IMR-90 (cell line): ENCODE results near the gene ANO1. TPM values are rescaled to one million over a fixed set of nuclear protein-coding genes. Genes with fewer than 3 reads are reported as not detected.

Experiments
- ATAC-seq: fragments of 200-7000 bp; cut with Tn5 transposase; 2 replicates; pipeline ENCODE4 v1.9.1; 2020; ENCODE audit warnings: low read depth, mild to moderate bottlenecking, moderate library complexity
- BruUV-seq: library from RNA; stranded (reverse); fragments of 400-500 nt; replicated peaks from 2 replicates; lab custom pipeline; 2021; lab: Mats Ljungman, UMichigan
- CTCF ChIA-PET: fragments of 300-600 bp; formaldehyde crosslinking; extraction: SDS; loops from one replicate; lab custom pipeline; 2021; ENCODE audit warnings: antibody characterized with exemption; lab: Yijun Ruan, JAX
- POLR2A ChIA-PET: fragments of 300-600 bp; sonication (Branson Sonifier 250); formaldehyde crosslinking; loops from one replicate; lab custom pipeline; 2022; ENCODE audit warnings: antibody characterized with exemption; ENCODE audit not compliant: unreplicated experiment; lab: Charles Lee
- DNase-seq: peaks from one replicate; pipeline ENCODE4 v3.0.0; 2013
- H2AFZ ChIP-seq: replicated peaks from 2 replicates; pipeline ENCODE3; 2013; ENCODE audit warnings: low read length, mild to moderate bottlenecking; ENCODE audit not compliant: poor library complexity
- H2AK5ac ChIP-seq: 2 replicates; pipeline ENCODE4 v1.6.1; 2013; ENCODE audit warnings: low read depth, low read length, inconsistent platforms
- H2AK9ac ChIP-seq: replicated peaks from 2 replicates; pipeline ENCODE3; 2013; ENCODE audit warnings: mild to moderate bottlenecking, low read depth, low read length, moderate library complexity; ENCODE audit not compliant: poor library complexity
- H2BK120ac ChIP-seq: 2 replicates; pipeline ENCODE4 v1.6.1; 2013; ENCODE audit warnings: low read depth, low read length, inconsistent platforms
- H2BK15ac ChIP-seq: 3 replicates; pipeline ENCODE4 v1.6.1; 2013; ENCODE audit warnings: low read depth, low read length, inconsistent platforms
- H2BK20ac ChIP-seq: 2 replicates; pipeline ENCODE4 v1.6.1; 2013; ENCODE audit warnings: low read depth, mild to moderate bottlenecking, inconsistent platforms, low read length, moderate library complexity
- H2BK5ac ChIP-seq: 2 replicates; pipeline ENCODE4 v1.6.1; 2013; ENCODE audit warnings: mild to moderate bottlenecking, low read depth, low read length, inconsistent platforms; ENCODE audit not compliant: poor library complexity, severe bottlenecking
- H3K14ac ChIP-seq: replicated peaks from 2 replicates; pipeline ENCODE4 v1.6.1; 2013; ENCODE audit warnings: low read depth, low read length, inconsistent platforms
- H3K18ac ChIP-seq: 2 replicates; pipeline ENCODE4 v1.6.1; 2013; ENCODE audit warnings: low read depth, low read length, control low read depth
- H3K23ac ChIP-seq: 2 replicates; pipeline ENCODE4 v1.6.1; 2013; ENCODE audit warnings: low read depth, low read length, inconsistent platforms
- H3K27ac ChIP-seq: 2 replicates; pipeline ENCODE4 v1.5.1; 2013; ENCODE audit warnings: mild to moderate bottlenecking, control low read depth, low read length; ENCODE audit not compliant: insufficient read depth
- H3K27me3 ChIP-seq: 2 replicates; pipeline ENCODE4 v1.6.1; 2013; ENCODE audit warnings: low read length; ENCODE audit not compliant: control insufficient read depth, insufficient read depth
- H3K36me3 ChIP-seq: 2 replicates; pipeline ENCODE4 v1.6.1; 2013; ENCODE audit warnings: low read length, mixed read lengths; ENCODE audit not compliant: control insufficient read depth, insufficient read depth
- H3K4ac ChIP-seq: 2 replicates; pipeline ENCODE4 v1.6.1; 2013; ENCODE audit warnings: low read depth, low read length, inconsistent platforms
- H3K4me1 ChIP-seq: 2 replicates; pipeline ENCODE4 v1.6.1; 2013; ENCODE audit warnings: low read length, mixed read lengths; ENCODE audit not compliant: control insufficient read depth, insufficient read depth
- H3K4me2 ChIP-seq: 2 replicates; pipeline ENCODE4 v1.6.1; 2013; ENCODE audit warnings: low read depth, mild to moderate bottlenecking, control low read depth, low read length, moderate library complexity
- H3K4me3 ChIP-seq: 2 replicates; pipeline ENCODE4 v1.5.1; 2013; ENCODE audit warnings: low read depth, mild to moderate bottlenecking, control low read depth, low read length, moderate library complexity; ENCODE audit not compliant: insufficient read depth
- H3K56ac ChIP-seq: 2 replicates; pipeline ENCODE4 v1.6.1; 2013; ENCODE audit warnings: low read length, inconsistent platforms; ENCODE audit not compliant: insufficient read depth; ENCODE audit errors: extremely low read depth
- H3K79me1 ChIP-seq, 2 experiments: 2 replicates each; pipeline ENCODE4 v1.6.1; 2013; ENCODE audit warnings: low read length in 2 of 2, inconsistent platforms in 1 of 2, low read depth in 1 of 2
- H3K9ac ChIP-seq: 2 replicates; pipeline ENCODE4 v1.6.1; 2013; ENCODE audit warnings: low read depth, low read length, control low read depth
- H3K9me1 ChIP-seq: 2 replicates; pipeline ENCODE4 v1.6.1; 2013; ENCODE audit warnings: low read length, inconsistent platforms; ENCODE audit not compliant: insufficient read depth
- H3K9me3 ChIP-seq: 2 replicates; pipeline ENCODE4 v1.6.1; 2013; ENCODE audit warnings: low read length; ENCODE audit not compliant: control insufficient read depth, insufficient read depth
- H4K20me1 ChIP-seq: 2 replicates; pipeline ENCODE4 v1.6.1; 2013; ENCODE audit warnings: low read length, inconsistent platforms; ENCODE audit not compliant: insufficient read depth
- H4K5ac ChIP-seq: 2 replicates; pipeline ENCODE4 v1.6.1; 2013; ENCODE audit warnings: mild to moderate bottlenecking, low read depth, low read length, control low read depth
- H4K8ac ChIP-seq, 2 experiments: 2 replicates each; pipeline ENCODE4 v1.6.1; 2013; ENCODE audit warnings: low read depth in 2 of 2, low read length in 2 of 2, control low read depth in 1 of 2, inconsistent platforms in 1 of 2
- H4K91ac ChIP-seq: 2 replicates; pipeline ENCODE4 v1.6.1; 2013; ENCODE audit warnings: low read depth, low read length, inconsistent platforms; ENCODE audit not compliant: insufficient read depth
- BHLHE40 ChIP-seq: fragments of 150-350 bp; IDR thresholded peaks from 2 replicates; pipeline ENCODE4 v1.6.1; 2016; ENCODE audit warnings: mild to moderate bottlenecking, low read depth, low read length
- MXI1 ChIP-seq: IDR thresholded peaks from 2 replicates; pipeline ENCODE4 v1.6.1; 2012; ENCODE audit warnings: low read depth, mild to moderate bottlenecking, low read length, moderate library complexity, borderline replicate concordance
- POLR2A ChIP-seq: IDR thresholded peaks from 2 replicates; pipeline ENCODE4 v1.6.1; 2012; ENCODE audit warnings: mild to moderate bottlenecking, low read depth, low read length
- RCOR1 ChIP-seq: IDR thresholded peaks from 2 replicates; pipeline ENCODE4 v1.6.1; 2012; ENCODE audit warnings: mild to moderate bottlenecking, low read length, improper control_type of control experiment; ENCODE audit not compliant: insufficient replicate concordance
- WGBS, 2 experiments: methylation state at CpG; one replicate each; pipeline versions ENCODE4 v1.1.5 to v1.1.7; 2013; ENCODE audit warnings: missing lambda C conversion rate in 2 of 2; ENCODE audit not compliant: insufficient read length in 1 of 2; ENCODE audit errors: extremely low coverage in 2 of 2; 5-methylcytosine and 5-hydroxymethylcytosine counted together
- dilution Hi-C: fragments of 300-500 bp; cut with HindIII; formaldehyde crosslinking; loops from one replicate; pipeline ENCODE4 v1.14.3; 2018; ENCODE audit warnings: low sequenced_read_pairs; ENCODE audit not compliant: unreplicated experiment
- in situ Hi-C: fragments of 300-500 bp; cut with MboI; formaldehyde crosslinking; loops from 3 replicates; pipeline ENCODE4 v1.14.3; 2019; ENCODE audit warnings: low sequenced_read_pairs, inconsistent platforms, mixed read lengths
- intact Hi-C: fragments of 100-400 bp; cut with micrococcal nuclease; formaldehyde crosslinking; loops from 2 replicates; pipeline ENCODE4 v1.10.0; 2022
- polyA plus RNA-seq, 3 experiments: library from polyadenylated mRNA; depleted of rRNA; stranded (reverse); fragments of >200 nt; gene quantifications; 2 replicates each; pipeline ENCODE4 v1.2.3, GENCODE V29; 2012; ENCODE audit warnings: low replicate concordance in 1 of 3
- total RNA-seq: library from RNA; depleted of rRNA; stranded (reverse); fragments of >200 nt; gene quantifications from 2 replicates; pipeline ENCODE4 v1.2.3, GENCODE V29; 2012
- TF ChIP-seq, protein P1 (sequence below): fragments of 150-350 bp; IDR thresholded peaks from 2 replicates; pipeline ENCODE4 v1.6.1; 2016; ENCODE audit warnings: low read depth, mild to moderate bottlenecking, low read length, moderate library complexity, borderline replicate concordance

Gene ANO1
- total and polyA plus RNA-seq, 2 of the 4 experiments (the other 2 are of a cell fraction) = 4.1 to 10.7 TPM

DNA sequence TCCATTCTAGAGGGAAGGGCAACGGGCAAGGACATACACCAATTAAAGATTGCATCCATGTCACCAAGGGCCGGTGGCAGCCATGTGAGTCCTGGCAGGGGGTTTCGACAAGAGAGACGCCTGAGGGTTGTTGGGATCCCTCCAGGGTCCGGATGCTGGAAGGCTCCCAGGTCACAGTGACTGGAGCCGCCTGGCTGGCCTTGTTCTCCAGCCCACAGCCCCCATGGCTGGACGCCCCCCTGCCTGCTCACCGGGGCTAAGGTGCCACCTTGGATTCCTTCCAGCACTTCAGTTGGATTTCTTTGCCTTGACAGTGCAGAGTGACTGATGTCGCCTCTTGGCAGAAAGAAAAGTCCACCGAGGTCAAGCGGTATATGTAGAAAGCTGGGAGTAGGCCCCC lies 42.6 kb downstream of the ANO1 start:
- Histone ChIP-seq H4K20me1 (no peaks in the 10 kb centered on the region), H3K23ac (no peak overlapping the region), H3K79me1 (no peaks in the 10 kb centered on the region), H3K9me3 (no peaks in the 10 kb centered on the region), H3K18ac (no peak overlapping the region), H3K27ac (no peak overlapping the region), H3K4ac (no peak overlapping the region), H3K14ac (no peak overlapping the region), H3K9me1 (no peaks in the 10 kb centered on the region), H2AK5ac (no peak overlapping the region), H3K36me3 (no peaks in the 10 kb centered on the region), H4K91ac (no peak overlapping the region), H4K5ac (no peak overlapping the region), H2AK9ac (no peak overlapping the region), H3K4me3 (no peak overlapping the region), H3K4me2 (no peak overlapping the region), H3K4me1 (no peaks in the 10 kb centered on the region), H2BK20ac (no peak overlapping the region), H4K8ac (no peak overlapping the region), H2BK15ac (no peak overlapping the region), H3K9ac (no peak overlapping the region), H2BK5ac (no peak overlapping the region), H2AFZ (no peak overlapping the region), H3K27me3 (no peaks in the 10 kb centered on the region), H3K56ac (no peak overlapping the region), H2BK120ac (no peak overlapping the region)
- in situ Hi-C loops = no loop called here
- dilution Hi-C loops = no loop called here
- ChIA-PET POLR2A (no interaction called here), CTCF (no interaction called here)
- intact Hi-C loops = no loop called here
- ATAC-seq (no peak), DNase-seq (no peak)
- TF ChIP-seq MXI1 (no peak), BHLHE40 (no peak), RCOR1 (no peak), POLR2A (no peak)
- TF ChIP-seq, protein P1, sequence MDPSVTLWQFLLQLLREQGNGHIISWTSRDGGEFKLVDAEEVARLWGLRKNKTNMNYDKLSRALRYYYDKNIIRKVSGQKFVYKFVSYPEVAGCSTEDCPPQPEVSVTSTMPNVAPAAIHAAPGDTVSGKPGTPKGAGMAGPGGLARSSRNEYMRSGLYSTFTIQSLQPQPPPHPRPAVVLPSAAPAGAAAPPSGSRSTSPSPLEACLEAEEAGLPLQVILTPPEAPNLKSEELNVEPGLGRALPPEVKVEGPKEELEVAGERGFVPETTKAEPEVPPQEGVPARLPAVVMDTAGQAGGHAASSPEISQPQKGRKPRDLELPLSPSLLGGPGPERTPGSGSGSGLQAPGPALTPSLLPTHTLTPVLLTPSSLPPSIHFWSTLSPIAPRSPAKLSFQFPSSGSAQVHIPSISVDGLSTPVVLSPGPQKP = no peak
- no TSS peak for BruUV-seq
- no CpG with 5 or more reads among the region's 11 CpGs for WGBS, 2 experiments
